SK-N-SH treated with all-trans-retinoic acid at 6 μM for 48 hours (cell line): ENCODE measurements around the gene IGF1.
"Not testable (repeated sequence)": the region's sequence is repeated elsewhere in the genome, so short reads cannot be mapped to it uniquely, and the experiment has no call there.

Source experiments
- CSDC2 ChIP-seq: fragments of 250-450 bp; sonication (Bioruptor Pico); IDR thresholded peaks from 2 replicates; pipeline ENCODE4 v1.5.0; 2020; ENCODE audit warnings: mild to moderate bottlenecking, moderate library complexity
- ISL1 ChIP-seq: fragments of 250-450 bp; sonication (Bioruptor Pico); IDR thresholded peaks from 2 replicates; pipeline ENCODE4 v2.1.2; 2022; ENCODE audit warnings: mild to moderate bottlenecking, moderate library complexity
- RARB ChIP-seq: fragments of 250-450 bp; sonication (Bioruptor Pico); IDR thresholded peaks from 2 replicates; pipeline ENCODE4 v1.8.0; 2021; ENCODE audit warnings: mild to moderate bottlenecking, moderate library complexity
- ZC3H10 ChIP-seq: fragments of 250-450 bp; sonication (Bioruptor Pico); IDR thresholded peaks from 2 replicates; pipeline ENCODE4 v1.5.1; 2021; ENCODE audit warnings: mild to moderate bottlenecking, moderate library complexity
- TF ChIP-seq, protein P1 (sequence below): fragments of 250-450 bp; sonication (Bioruptor Pico); IDR thresholded peaks from 2 replicates; pipeline ENCODE4 v1.8.0; 2020; ENCODE audit warnings: mild to moderate bottlenecking, moderate library complexity, borderline replicate concordance
- TF ChIP-seq, protein P2 (sequence below): fragments of 250-450 bp; sonication (Bioruptor Pico); IDR thresholded peaks from 2 replicates; pipeline ENCODE4 v1.5.1; 2020; ENCODE audit warnings: low read depth, mild to moderate bottlenecking, moderate library complexity

- TF ChIP-seq, protein P1, sequence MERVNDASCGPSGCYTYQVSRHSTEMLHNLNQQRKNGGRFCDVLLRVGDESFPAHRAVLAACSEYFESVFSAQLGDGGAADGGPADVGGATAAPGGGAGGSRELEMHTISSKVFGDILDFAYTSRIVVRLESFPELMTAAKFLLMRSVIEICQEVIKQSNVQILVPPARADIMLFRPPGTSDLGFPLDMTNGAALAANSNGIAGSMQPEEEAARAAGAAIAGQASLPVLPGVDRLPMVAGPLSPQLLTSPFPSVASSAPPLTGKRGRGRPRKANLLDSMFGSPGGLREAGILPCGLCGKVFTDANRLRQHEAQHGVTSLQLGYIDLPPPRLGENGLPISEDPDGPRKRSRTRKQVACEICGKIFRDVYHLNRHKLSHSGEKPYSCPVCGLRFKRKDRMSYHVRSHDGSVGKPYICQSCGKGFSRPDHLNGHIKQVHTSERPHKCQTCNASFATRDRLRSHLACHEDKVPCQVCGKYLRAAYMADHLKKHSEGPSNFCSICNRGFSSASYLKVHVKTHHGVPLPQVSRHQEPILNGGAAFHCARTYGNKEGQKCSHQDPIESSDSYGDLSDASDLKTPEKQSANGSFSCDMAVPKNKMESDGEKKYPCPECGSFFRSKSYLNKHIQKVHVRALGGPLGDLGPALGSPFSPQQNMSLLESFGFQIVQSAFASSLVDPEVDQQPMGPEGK, result not testable (repeated sequence)
- TF ChIP-seq RARB; ZC3H10 (CRISPR knock-in tag); CSDC2 (CRISPR knock-in tag); ISL1 (CRISPR knock-in tag): not testable (repeated sequence)
- TF ChIP-seq, protein P2, sequence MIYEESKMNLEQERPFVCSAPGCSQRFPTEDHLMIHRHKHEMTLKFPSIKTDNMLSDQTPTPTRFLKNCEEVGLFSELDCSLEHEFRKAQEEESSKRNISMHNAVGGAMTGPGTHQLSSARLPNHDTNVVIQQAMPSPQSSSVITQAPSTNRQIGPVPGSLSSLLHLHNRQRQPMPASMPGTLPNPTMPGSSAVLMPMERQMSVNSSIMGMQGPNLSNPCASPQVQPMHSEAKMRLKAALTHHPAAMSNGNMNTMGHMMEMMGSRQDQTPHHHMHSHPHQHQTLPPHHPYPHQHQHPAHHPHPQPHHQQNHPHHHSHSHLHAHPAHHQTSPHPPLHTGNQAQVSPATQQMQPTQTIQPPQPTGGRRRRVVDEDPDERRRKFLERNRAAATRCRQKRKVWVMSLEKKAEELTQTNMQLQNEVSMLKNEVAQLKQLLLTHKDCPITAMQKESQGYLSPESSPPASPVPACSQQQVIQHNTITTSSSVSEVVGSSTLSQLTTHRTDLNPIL (CRISPR knock-in tag), result not testable (repeated sequence)
Observed at GRCh38 chr12:102449018-102449417, 31.3 kb downstream of the IGF1 start.
